K562 (cell line): ENCODE measurements around the gene MYMX. TPM values are rescaled to one million over a fixed set of nuclear protein-coding genes. Genes with fewer than 3 reads are reported as not detected.

Source experiments
- BRD9 ChIP-seq: fragments of 450-650 bp; IDR thresholded peaks from 2 replicates; pipeline ENCODE4 v1.6.1; 2018; ENCODE audit warnings: low read depth; ENCODE audit not compliant: partially characterized antibody
- CBX5 ChIP-seq: IDR thresholded peaks from 2 replicates; pipeline ENCODE4 v1.6.1; 2014; ENCODE audit warnings: low read depth, borderline replicate concordance
- EHMT2 ChIP-seq: fragments of 450-650 bp; IDR thresholded peaks from 2 replicates; pipeline ENCODE4 v1.6.1; 2018; ENCODE audit warnings: antibody characterized with exemption
- ETV1 ChIP-seq: fragments of 450-650 bp; conservative IDR thresholded peaks from 2 replicates; pipeline ENCODE4 v1.6.1; 2016; ENCODE audit warnings: missing genetic modification characterization, control low read depth, low read depth, missing compliant biosample characterization
- EZH2 ChIP-seq: IDR thresholded peaks from 2 replicates; pipeline ENCODE4 v1.6.1; 2012; ENCODE audit warnings: low read depth, mild to moderate bottlenecking, inconsistent platforms, low read length, borderline replicate concordance
- HIVEP1 ChIP-seq: fragments of 250-450 bp; sonication (Bioruptor Pico); IDR thresholded peaks from 2 replicates; pipeline ENCODE4 v1.4.0; 2020; ENCODE audit warnings: mild to moderate bottlenecking
- MAZ ChIP-seq, 2 experiments: fragments of 450-650 bp in 1 of 2; sonication (generic) in 1 of 2; formaldehyde crosslinking; IDR thresholded peaks in 1 of 2; conservative IDR thresholded peaks in 1 of 2; 2 replicates each; pipeline versions ENCODE4 v1.4.0 to v1.5.0; 2020; ENCODE audit warnings: mild to moderate bottlenecking in 1 of 2, missing genetic modification reagents in 1 of 2
- NFE2L1 ChIP-seq: fragments of 450-650 bp; IDR thresholded peaks from 2 replicates; pipeline ENCODE4 v1.6.1; 2016; ENCODE audit warnings: missing genetic modification characterization, low read depth, mild to moderate bottlenecking, missing compliant biosample characterization, moderate library complexity, borderline replicate concordance
- NFIX ChIP-seq: fragments of 250-450 bp; sonication (Bioruptor Pico); IDR thresholded peaks from 2 replicates; pipeline ENCODE4 v1.4.0; 2020; ENCODE audit warnings: low read depth, mild to moderate bottlenecking, moderate library complexity
- NRF1 ChIP-seq, 2 experiments: fragments of 450-650 bp; IDR thresholded peaks in 1 of 2; conservative IDR thresholded peaks in 1 of 2; 2 replicates each; pipeline ENCODE4 v1.6.1; 2014; ENCODE audit warnings: mild to moderate bottlenecking in 2 of 2
- POLR2H ChIP-seq: IDR thresholded peaks from 2 replicates; pipeline ENCODE4 v1.6.1; 2016; ENCODE audit warnings: missing genetic modification characterization, low read depth, mild to moderate bottlenecking, control low read depth, missing compliant biosample characterization, moderate library complexity
- RBBP5 ChIP-seq: fragments of 200-600 bp; sonication (generic); IDR thresholded peaks from 2 replicates; pipeline ENCODE4 v1.6.1; 2012; ENCODE audit warnings: borderline replicate concordance, mild to moderate bottlenecking, low read length, control low read depth, inconsistent platforms; ENCODE audit not compliant: insufficient read depth, poor library complexity, severe bottlenecking
- RBFOX2 ChIP-seq: fragments of 200-400 bp; formaldehyde crosslinking; IDR thresholded peaks from 2 replicates; pipeline ENCODE4 v1.6.1; 2017; ENCODE audit warnings: low read depth, mild to moderate bottlenecking, low read length, moderate library complexity
- STAG1 ChIP-seq: sonication (generic); formaldehyde crosslinking; IDR thresholded peaks from 2 replicates; pipeline ENCODE4 v1.5.0; 2020; ENCODE audit warnings: missing genetic modification reagents, borderline replicate concordance
- TEAD2 ChIP-seq: fragments of 450-650 bp; IDR thresholded peaks from 2 replicates; pipeline ENCODE4 v1.6.1; 2016; ENCODE audit warnings: missing genetic modification characterization, control low read depth, missing compliant biosample characterization
- ZBTB7A ChIP-seq: IDR thresholded peaks from 2 replicates; pipeline ENCODE4 v1.6.1; 2011; ENCODE audit warnings: low read depth, mild to moderate bottlenecking, low read length, moderate library complexity, borderline replicate concordance; ENCODE audit not compliant: control insufficient read depth
- ZNF134 ChIP-seq: fragments of 250-450 bp; sonication (Bioruptor Pico); conservative IDR thresholded peaks from 2 replicates; pipeline ENCODE4 v1.4.0; 2020
- polyA plus RNA-seq, 8 experiments: library from polyadenylated mRNA; depleted of rRNA in 4 of 8; stranded (reverse) in 5 of 8; unstranded in 3 of 8; fragments of >200 nt; fragmentation: Nextera tagmentation in 2 of 8; fragmentation: Illumina TruSeq in 1 of 8; extraction: Ambion mirVana in 2 of 8; extraction: Trizol in 1 of 8; gene quantifications; 2 replicates each; pipeline versions ENCODE4 v1.2.1 to v1.2.3, GENCODE V29; 2011 to 2014; ENCODE audit warnings: inconsistent platforms in 1 of 8, missing spikeins in 1 of 8
- total RNA-seq, 7 experiments: library from RNA; depleted of rRNA in 6 of 7; stranded (reverse); fragments of >200 nt in 6 of 7; fragmentation: Illumina TruSeq in 2 of 7; extraction: Trizol in 2 of 7; gene quantifications; 2 replicates each; pipeline versions ENCODE4 v1.2.1 to v1.2.3, GENCODE V29; 2011 to 2021; ENCODE audit warnings: low replicate concordance in 1 of 7
- TF ChIP-seq, protein P1 (sequence below), 2 experiments: fragments of 450-650 bp in 1 of 2; sonication (generic) in 1 of 2; formaldehyde crosslinking in 1 of 2; IDR thresholded peaks; 2 replicates each; pipeline versions ENCODE4 v1.7.1 to v1.9.0; 2016 to 2022; ENCODE audit warnings: inconsistent platforms in 1 of 2, mild to moderate bottlenecking in 1 of 2, missing genetic modification reagents in 1 of 2

The MYMX gene
- total and polyA plus RNA-seq, 9 of the 15 experiments (the other 6 are each of a cell fraction or from before 2014, with no cell fraction given): 0.12 TPM; not detected in 8

DNA sequence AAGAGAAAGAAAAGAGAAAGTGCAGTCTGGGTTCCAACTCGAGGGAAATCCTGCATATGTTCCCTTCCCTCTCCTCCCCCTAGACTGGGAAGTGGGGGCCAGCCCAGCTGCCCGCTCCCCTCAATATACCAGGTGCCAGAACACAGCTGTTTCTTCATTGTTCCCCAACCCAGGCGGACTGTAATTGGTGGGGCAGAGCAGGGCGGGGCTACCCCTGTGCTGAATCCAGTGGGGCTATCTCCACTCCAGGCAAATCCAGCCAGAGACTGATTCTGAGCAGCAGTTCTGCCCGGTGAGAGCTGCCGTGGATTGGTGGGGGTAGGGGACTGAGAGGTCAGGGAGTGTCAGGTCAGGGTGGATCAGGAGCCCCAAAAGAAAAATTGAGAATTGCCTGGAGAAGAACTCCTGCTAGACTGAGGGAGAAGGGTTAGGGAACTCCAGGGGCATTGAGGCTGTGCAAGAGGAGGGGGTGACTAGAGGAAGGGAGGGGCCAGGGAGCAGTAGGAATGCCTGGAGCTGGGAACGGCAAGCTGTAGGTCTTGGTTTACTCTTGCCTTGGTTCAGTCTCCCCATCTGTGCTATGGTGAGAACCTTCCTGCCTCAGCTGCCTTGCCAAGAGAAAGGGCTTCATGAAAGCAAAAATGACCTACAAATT is at the start of gene MYMX (continued):
- TF ChIP-seq, protein P1, sequence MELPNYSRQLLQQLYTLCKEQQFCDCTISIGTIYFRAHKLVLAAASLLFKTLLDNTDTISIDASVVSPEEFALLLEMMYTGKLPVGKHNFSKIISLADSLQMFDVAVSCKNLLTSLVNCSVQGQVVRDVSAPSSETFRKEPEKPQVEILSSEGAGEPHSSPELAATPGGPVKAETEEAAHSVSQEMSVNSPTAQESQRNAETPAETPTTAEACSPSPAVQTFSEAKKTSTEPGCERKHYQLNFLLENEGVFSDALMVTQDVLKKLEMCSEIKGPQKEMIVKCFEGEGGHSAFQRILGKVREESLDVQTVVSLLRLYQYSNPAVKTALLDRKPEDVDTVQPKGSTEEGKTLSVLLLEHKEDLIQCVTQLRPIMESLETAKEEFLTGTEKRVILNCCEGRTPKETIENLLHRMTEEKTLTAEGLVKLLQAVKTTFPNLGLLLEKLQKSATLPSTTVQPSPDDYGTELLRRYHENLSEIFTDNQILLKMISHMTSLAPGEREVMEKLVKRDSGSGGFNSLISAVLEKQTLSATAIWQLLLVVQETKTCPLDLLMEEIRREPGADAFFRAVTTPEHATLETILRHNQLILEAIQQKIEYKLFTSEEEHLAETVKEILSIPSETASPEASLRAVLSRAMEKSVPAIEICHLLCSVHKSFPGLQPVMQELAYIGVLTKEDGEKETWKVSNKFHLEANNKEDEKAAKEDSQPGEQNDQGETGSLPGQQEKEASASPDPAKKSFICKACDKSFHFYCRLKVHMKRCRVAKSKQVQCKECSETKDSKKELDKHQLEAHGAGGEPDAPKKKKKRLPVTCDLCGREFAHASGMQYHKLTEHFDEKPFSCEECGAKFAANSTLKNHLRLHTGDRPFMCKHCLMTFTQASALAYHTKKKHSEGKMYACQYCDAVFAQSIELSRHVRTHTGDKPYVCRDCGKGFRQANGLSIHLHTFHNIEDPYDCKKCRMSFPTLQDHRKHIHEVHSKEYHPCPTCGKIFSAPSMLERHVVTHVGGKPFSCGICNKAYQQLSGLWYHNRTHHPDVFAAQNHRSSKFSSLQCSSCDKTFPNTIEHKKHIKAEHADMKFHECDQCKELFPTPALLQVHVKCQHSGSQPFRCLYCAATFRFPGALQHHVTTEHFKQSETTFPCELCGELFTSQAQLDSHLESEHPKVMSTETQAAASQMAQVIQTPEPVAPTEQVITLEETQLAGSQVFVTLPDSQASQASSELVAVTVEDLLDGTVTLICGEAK (IDR thresholded peaks at IDR 0.05): no peak
- TF ChIP-seq, protein P1 (CRISPR knock-in tag; IDR thresholded peaks at IDR 0.05): no peak
- TF ChIP-seq RBFOX2: no peak
- no peak for TF ChIP-seq HIVEP1 (CRISPR knock-in tag)
- TF ChIP-seq TEAD2 (tag): no peak
- TF ChIP-seq EHMT2: no peak
- peak; percentile 31; the same call in 1 of the 2 replicates for TF ChIP-seq ZBTB7A
- TF ChIP-seq NFE2L1 (tag): no peak
- peak in 1 of 2 experiments; percentile 43; a peak in 1 of 4 replicates for TF ChIP-seq MAZ (CRISPR knock-in tag; conservative IDR thresholded peaks at IDR 0.05 in 1 of 2, IDR thresholded peaks at IDR 0.05 in 1 of 2)
- TF ChIP-seq ETV1 (tag): 0 out of 2 replicates have a peak, but pooled peaks have one; percentile 7
- no peak for TF ChIP-seq NFIX (CRISPR knock-in tag)
- no peak for TF ChIP-seq STAG1 (CRISPR knock-in tag)
- TF ChIP-seq NRF1 (conservative IDR thresholded peaks at IDR 0.05 in 1 of 2, IDR thresholded peaks at IDR 0.05 in 1 of 2): peak in 1 of 2 experiments; percentile 21; a peak in 1 of 4 replicates
- TF ChIP-seq EZH2: no peak
- TF ChIP-seq CBX5: no peak
- TF ChIP-seq ZNF134: no peak
- TF ChIP-seq RBBP5: no peak
- TF ChIP-seq BRD9: no peak
- no peak for TF ChIP-seq POLR2H (tag)
